Memory B cell (primary cell): Measurements from ENCODE around the gene HSPB9.
A peak's percentile ranks its signal among the peaks of the same experiment; 100 is the strongest.

Experiments
- ATAC-seq: fragments of 150-1000 bp; cut with Tn5 transposase; 2 replicates; pipeline ENCODE4 v1.10.0; 2021; ENCODE audit warnings: low read depth, mild to moderate bottlenecking, moderate library complexity
- DNase-seq, 2 donors: peaks; one replicate each; pipeline ENCODE4 v3.0.0; 2022; ENCODE audit warnings: low spot score in 2 of 2
- H3K27ac Mint-ChIP-seq: one replicate; pipeline ENCODE4 v1.8.0; 2022; ENCODE audit warnings: mild to moderate bottlenecking, moderate library complexity, mixed read lengths
- H3K27me3 Mint-ChIP-seq: one replicate; pipeline ENCODE4 v1.8.0; 2022; ENCODE audit warnings: mixed read lengths
- H3K36me3 Mint-ChIP-seq: one replicate; pipeline ENCODE4 v1.8.0; 2022; ENCODE audit warnings: mild to moderate bottlenecking, mixed read lengths
- H3K4me1 Mint-ChIP-seq: one replicate; pipeline ENCODE4 v1.8.0; 2022; ENCODE audit warnings: mixed read lengths
- H3K4me3 Mint-ChIP-seq: one replicate; pipeline ENCODE4 v1.8.0; 2022; ENCODE audit warnings: mild to moderate bottlenecking, moderate library complexity, mixed read lengths
- H3K9me3 Mint-ChIP-seq: one replicate; pipeline ENCODE4 v1.8.0; 2022; ENCODE audit warnings: mixed read lengths

The HSPB9 gene

DNA sequence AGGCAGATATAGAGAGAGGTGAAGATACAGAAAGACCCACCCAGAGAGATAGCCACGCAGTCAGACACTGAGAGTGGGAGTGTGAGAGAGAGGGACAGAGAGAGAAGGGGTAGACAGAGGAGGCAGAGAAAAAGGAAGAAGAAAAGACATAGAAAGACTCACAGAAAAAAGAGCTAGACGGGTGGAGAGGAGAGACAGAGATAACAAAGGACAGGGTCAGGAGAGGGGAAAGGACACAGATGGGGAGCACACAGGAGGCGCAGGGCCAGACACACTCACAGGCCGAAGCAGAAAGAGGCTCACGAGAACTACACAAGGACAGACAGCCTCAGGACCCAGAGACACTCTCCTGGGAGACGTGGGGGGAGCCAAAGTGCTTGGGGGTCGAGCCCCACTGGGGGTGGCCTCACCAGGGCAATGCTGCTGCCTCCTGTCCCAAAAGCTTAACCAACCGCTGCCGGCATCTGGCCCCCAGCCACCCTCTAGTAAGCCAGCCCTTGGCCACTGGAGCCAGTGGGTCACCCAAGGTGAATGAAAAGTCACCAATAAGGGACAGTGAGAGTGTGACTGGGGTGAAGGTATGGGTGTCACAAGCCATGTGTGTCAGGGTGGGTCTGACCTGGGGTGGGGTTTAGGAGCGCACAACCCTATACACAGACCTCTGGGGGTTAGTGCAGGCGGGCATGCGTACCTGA lies 28.1 kb upstream of the HSPB9 start:
- Mint-ChIP-seq H3K27ac (no peak overlapping the region), H3K4me1 (peaks cover 7% of the 10 kb centered on the region), H3K9me3 (no peaks in the 10 kb centered on the region), H3K27me3 (peaks cover 6% of the 10 kb centered on the region), H3K36me3 (no peaks in the 10 kb centered on the region), H3K4me3 (no peak overlapping the region)
- DNase-seq (no peak), ATAC-seq (no peak)

DNA sequence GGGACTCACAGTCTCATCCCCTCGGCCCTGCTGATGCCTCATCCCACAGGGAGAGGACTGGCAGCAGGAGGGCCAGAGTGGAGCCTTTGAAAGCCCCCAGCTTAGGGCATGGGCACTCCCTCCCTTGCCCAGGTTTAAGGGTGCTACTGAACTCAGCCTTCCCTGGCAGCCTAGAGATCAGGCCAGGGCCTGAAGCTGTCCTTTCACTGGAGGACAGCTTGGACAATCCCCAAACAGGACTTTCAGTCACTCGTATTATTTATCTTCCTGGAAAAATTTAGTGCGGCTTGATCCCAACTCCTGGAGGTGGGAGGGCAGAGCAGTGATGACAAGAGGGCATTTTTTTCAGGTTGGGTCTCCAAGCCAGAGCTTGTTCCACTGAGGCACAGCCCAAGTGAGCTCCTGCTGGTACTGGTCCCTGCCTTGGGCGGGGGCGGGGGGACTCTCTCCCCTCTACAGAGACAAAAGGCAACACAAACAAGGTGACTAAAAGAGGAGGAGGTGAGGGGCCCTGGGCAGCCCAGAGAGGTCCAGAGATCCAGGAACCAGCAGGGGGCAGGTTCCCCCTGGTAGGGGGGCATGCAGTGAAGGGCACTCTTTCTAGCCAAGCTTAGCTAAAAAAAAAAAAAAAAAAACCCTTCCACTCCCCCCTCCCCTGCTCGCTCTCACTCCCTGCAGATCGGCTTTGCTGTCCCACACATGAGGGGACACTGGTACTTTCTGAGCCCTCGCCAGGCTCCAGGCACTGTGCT lies 26.1 kb upstream of the HSPB9 start:
- H3K4me3 Mint-ChIP-seq: no peak overlapping the region
- H3K27ac Mint-ChIP-seq: no peak overlapping the region
- H3K4me1 Mint-ChIP-seq: peaks cover 9% of the 10 kb centered on the region
- no peak for ATAC-seq
- DNase-seq: no peak
- no peaks in the 10 kb centered on the region for H3K36me3 Mint-ChIP-seq
- H3K27me3 Mint-ChIP-seq: peaks cover 4% of the 10 kb centered on the region
- H3K9me3 Mint-ChIP-seq: no peaks in the 10 kb centered on the region

DNA sequence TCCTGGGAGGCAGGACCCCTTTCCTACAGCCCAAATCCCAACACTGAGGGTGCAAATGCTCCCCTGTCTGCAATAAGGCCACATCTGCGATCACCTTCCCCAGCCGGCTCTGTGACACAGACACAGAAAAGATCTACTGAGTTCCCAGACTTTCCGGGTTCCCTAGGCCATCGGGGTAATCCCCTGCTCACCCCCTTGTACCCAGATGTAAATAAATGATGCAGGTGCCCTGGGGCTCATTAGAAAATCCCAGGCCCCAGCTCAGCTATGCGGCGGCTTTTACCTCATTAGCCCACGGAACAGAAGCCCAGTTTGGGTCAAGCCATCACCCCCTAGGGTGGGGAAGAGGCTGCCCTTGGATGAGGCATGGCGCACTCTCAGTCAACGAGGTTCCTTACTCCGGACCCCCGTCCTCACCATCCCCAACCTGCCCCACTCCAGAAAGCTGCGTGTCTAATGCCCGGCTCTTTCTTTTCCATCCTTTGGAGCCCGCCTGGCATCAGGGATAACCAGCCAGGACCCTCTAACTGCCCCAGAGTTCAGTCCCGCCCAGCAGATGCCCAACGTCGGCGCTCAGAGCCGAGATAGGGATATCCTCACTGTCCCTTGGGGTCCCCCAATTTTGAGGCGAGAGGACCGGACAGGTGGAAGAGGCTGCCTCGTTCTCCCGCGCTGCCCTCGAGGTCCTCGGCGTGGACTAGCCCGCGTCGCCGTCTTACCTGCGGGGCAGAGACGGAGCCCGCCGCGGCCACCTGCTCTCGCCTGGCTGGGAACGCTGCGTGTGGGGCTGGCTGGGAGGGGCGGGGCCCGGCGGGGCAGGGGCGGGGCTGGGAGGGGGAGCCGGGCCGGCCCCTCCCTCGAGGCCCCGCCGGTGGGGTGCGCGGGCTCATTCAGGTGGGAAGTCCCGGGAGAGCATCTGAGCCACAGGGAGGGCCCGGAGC lies 24.6 kb upstream of the HSPB9 start, which contains the start of gene ZNF385C:
Gene ZNF385C, minus strand, starts transcription at position 783 of the 941 bp plus-strand sequence. CDS start 35,417 bp downstream, outside the sequence.
- Mint-ChIP-seq H3K36me3 (no peaks in the 10 kb centered on the region), H3K4me3 (peak within 1 kb of the TSS; percentile 80), H3K27me3 (peaks cover 4% of the 10 kb centered on the region), H3K9me3 (no peaks in the 10 kb centered on the region), H3K4me1 (peaks cover 10% of the 10 kb centered on the region), H3K27ac (peak within 1 kb of the TSS; percentile 84)
- peak in 1 of 2 donors; percentile 47 for DNase-seq
- peak; percentile 79 for ATAC-seq

DNA sequence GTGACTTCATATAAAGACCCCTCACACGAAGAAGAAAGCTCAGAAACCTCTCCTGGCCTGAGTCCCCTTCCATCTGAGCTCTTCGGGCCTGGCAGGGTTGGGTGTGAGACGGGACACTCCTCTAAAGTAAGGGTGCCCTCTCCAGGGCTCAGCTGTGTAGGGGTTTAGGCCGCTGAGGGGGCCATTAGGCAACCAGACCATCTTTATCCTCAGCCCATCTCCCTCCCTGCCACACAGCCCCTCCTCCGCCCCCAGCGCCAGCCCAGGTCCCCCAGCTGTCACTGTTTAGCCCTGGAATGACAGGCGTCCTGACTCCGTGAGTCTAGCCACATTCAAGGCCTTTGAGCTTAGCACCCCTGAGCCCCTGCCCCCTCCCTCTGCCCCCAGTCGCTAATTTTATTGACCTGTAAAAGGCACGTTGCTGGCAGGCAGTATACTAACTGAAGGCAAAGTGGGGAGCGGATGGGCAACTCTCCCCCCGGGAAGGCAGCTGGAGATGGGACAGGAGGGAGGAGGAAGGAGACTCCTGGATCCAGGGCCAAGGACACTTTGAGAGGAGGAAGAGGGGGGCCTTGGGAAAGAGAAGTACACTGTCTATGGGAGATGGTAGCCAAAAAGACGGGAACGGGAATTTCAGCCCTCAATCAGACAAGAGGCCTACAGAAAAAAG lies 23.7 kb upstream of the HSPB9 start:
- H3K9me3 Mint-ChIP-seq: no peaks in the 10 kb centered on the region
- peak overlapping the region; percentile 50 for H3K27ac Mint-ChIP-seq
- peaks cover 4% of the 10 kb centered on the region for H3K27me3 Mint-ChIP-seq
- DNase-seq (no peak), ATAC-seq (peak; percentile 28)
- no peaks in the 10 kb centered on the region for H3K36me3 Mint-ChIP-seq
- H3K4me3 Mint-ChIP-seq: no peak overlapping the region
- H3K4me1 Mint-ChIP-seq: peaks cover 10% of the 10 kb centered on the region

DNA sequence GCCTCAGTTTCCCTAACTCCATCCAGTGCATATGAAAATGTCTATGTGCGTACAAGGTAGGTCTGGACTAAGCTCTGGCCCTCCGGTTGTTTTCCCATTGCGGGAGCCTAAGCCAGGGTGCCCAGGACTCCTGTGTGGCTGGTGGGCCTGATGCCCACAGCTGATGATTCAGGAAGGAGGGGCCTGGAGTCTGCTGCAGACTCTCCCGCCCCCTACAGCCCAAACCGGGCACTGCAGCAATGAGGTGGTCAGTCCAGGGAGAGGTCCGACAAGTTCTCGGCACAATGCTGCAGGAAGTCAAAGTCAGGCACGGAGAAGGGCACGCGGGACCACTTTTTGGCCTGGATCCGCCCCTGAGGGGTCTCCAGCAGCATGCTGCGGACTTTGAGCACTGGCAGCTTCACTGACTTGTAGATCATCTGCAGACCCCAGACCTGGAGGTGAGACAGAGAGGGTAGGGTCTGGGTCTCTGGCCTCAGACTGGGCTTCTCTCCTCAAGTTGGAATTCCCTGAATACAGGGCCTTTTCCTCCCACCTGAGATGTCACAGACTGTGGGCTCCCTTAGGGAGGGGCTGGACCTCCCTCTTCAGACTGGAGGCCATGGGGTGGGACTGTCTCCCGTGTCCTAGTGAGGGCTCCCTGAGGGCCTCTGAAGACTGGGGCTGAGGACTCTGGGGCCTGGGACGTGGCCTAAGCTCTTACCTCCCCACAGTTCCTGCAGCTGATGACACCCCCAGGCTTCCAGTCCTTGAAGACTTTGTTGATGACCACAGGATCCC lies 20.9 kb upstream of the HSPB9 start:
- DNase-seq: peak; percentile 50 to 61
- no peak overlapping the region for H3K4me3 Mint-ChIP-seq
- ATAC-seq: peak; percentile 40
- no peak overlapping the region for H3K27ac Mint-ChIP-seq
- no peaks in the 10 kb centered on the region for H3K27me3 Mint-ChIP-seq
- peaks cover 14% of the 10 kb centered on the region for H3K4me1 Mint-ChIP-seq
- H3K36me3 Mint-ChIP-seq: no peaks in the 10 kb centered on the region
- H3K9me3 Mint-ChIP-seq: no peaks in the 10 kb centered on the region

DNA sequence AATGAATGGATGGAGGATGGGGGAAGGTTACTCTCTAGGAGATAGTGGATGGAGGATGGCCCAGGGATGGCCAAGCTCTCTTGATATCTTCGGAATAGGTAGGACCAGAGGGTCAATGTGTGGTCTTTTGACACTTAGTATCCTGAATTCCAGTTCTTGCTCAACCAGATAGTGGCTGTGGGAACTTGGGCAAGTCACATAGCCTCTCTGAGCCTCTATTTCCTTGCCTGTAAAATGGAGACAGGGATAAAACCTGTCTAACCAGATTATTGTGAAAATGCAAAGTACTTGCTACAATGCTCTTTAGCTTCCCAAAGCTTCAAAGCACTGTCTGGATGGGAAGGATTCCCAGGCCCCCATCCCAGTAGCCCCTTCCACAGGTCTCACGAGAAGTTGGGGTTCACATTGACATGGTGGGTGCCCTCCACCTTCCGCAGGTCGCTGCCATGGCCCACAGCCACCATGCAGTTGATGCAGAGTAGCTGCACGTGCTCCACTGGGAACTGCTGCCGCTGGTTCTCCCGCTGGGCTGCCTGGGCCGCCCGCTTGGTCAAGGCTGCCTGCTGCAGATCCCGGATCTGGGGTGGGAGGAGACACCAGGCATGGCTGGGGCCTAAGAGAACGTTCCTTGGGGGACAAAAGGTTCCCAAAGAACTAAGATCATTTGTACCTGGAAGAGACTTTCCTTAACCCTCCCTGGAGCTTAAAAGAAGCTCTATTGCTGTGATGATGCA lies 19.2 kb upstream of the HSPB9 start:
- H3K4me3 Mint-ChIP-seq: no peak overlapping the region
- H3K4me1 Mint-ChIP-seq: peaks cover 12% of the 10 kb centered on the region
- no peak overlapping the region for H3K27ac Mint-ChIP-seq
- ATAC-seq (no peak), DNase-seq (no peak)
- no peaks in the 10 kb centered on the region for H3K9me3 Mint-ChIP-seq
- H3K36me3 Mint-ChIP-seq: no peaks in the 10 kb centered on the region
- no peaks in the 10 kb centered on the region for H3K27me3 Mint-ChIP-seq

DNA sequence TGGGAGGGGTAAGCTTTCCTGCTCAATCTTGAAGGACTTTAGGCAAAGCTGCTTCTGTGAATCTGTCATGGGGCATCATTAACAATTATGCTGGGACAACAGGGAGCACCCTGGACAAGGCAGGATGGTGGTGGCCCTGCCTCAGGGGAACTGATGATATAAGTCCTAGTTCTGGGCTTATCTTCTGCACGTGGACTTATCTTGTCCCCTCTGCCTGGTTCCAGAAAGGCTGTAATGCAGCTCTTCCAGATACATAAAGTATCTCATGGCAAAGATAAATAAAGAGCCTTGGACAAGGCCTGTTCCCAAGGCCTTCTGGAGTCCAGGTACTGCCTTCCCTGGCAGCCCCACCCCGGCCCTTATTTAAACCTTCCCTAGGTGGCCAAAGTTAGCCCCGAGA lies 18.3 kb upstream of the HSPB9 start:
- H3K4me1 Mint-ChIP-seq: peaks cover 14% of the 10 kb centered on the region
- DNase-seq: no peak

DNA sequence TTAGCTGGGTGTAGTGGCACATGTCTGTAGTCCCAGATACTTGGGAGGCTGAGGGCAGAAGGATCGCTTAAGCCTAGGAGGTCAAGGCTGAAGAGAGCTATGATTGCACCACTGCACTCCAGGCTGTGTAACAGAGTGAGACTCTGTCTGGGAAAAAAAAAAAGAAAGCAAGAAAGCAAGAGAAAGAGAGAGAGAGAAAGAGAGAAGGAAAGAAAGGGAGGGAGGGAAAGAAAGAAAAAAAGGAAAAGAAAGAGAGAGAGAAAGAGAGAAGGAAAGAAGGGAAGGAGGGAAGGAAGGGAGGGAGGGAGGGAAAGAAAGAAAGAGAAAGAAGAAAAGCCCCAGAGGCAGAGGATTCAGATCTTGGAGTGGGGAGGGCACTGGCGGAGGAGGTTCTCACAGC lies 16.6 kb upstream of the HSPB9 start:
- Mint-ChIP-seq H3K27ac (no peak overlapping the region), H3K36me3 (peaks cover 7% of the 10 kb centered on the region), H3K9me3 (no peaks in the 10 kb centered on the region), H3K4me1 (peaks cover 22% of the 10 kb centered on the region), H3K27me3 (no peaks in the 10 kb centered on the region), H3K4me3 (peak overlapping the region; percentile 22)
- DNase-seq (no peak), ATAC-seq (no peak)

More for the DNA sequence above, 18.3 kb upstream of the HSPB9 start:
- Mint-ChIP-seq H3K9me3 (no peaks in the 10 kb centered on the region), H3K36me3 (peaks cover 1% of the 10 kb centered on the region), H3K27ac (no peak overlapping the region), H3K27me3 (no peaks in the 10 kb centered on the region), H3K4me3 (no peak overlapping the region)
- ATAC-seq: no peak

DNA sequence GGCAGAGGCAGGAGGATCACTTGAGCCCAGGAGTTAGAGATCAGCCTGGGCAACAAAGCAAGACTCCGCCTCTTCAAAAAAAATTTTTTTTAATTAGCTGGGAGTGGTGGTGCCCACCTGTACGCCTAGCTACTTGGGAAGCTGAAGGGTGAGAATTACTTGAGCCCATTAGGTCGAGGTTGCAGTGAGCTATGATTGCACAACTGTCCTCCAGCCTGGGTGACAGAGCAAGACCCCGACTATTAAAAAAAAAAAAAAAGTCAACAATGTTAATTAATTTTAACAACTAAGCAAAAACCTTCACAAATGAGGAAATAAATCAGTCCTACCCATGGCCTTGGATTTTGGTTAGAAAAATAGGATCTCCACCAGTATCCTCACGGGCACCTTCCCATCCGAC lies 15.5 kb upstream of the HSPB9 start:
- H3K4me3 Mint-ChIP-seq: peak overlapping the region; percentile 50
- ATAC-seq (no peak), DNase-seq (no peak)
- H3K4me1 Mint-ChIP-seq: peaks cover 21% of the 10 kb centered on the region
- H3K27ac Mint-ChIP-seq: no peak overlapping the region
- H3K9me3 Mint-ChIP-seq: no peaks in the 10 kb centered on the region
- peaks cover 7% of the 10 kb centered on the region for H3K36me3 Mint-ChIP-seq
- no peaks in the 10 kb centered on the region for H3K27me3 Mint-ChIP-seq

DNA sequence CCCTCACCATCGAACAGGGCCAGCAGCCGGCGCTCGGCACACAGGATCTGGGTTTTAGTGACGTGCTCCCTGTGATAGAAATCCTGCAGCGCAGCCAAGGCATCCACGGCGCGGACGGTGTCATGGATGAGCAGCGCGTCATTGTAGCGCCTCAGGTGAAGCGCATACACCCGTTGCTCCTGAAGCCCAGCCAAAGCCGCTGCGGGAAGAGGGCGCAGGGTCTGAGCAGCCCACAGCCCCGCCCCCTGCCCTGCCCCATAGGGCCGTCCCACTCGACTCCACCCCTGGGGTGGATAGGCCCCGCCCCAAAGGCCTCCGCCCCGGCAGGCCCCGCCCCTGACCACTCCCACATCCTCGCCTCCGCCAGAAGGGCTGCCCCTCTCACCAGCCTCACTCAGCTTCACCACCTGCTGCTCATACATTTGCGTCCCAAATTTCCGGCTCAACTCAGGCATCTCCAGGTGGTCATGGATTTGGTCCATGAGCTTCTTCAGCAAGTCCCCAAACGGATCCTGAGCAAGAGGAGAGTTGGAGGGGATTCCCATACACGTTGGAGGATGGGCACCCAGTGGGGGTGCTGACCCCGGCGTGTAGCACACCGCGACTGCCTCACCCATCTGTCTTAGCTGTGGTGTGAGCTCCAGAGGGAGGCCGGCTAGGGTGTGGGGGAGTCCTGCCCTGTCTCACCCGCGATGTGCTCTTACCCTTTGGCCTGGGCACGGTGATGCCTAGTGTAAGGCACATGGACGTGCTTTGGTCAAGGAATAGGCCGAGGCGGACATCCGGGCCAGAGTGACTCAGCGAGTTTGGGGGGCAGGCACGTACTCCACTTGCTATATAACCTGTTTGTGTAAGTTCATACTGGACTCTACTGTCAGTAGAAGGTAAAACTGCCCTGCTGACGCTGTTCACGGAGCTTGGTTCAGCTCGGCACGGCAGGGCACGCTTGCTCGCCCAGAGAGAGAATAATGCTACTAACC lies 14.7 kb upstream of the HSPB9 start:
- H3K9me3 Mint-ChIP-seq: no peaks in the 10 kb centered on the region
- ATAC-seq (peak; percentile 84), DNase-seq (peak; percentile 90 to 91)
- H3K27ac Mint-ChIP-seq: no peak overlapping the region
- peaks cover 7% of the 10 kb centered on the region for H3K36me3 Mint-ChIP-seq
- peaks cover 22% of the 10 kb centered on the region for H3K4me1 Mint-ChIP-seq
- H3K27me3 Mint-ChIP-seq: no peaks in the 10 kb centered on the region
- H3K4me3 Mint-ChIP-seq: peak overlapping the region; percentile 50

DNA sequence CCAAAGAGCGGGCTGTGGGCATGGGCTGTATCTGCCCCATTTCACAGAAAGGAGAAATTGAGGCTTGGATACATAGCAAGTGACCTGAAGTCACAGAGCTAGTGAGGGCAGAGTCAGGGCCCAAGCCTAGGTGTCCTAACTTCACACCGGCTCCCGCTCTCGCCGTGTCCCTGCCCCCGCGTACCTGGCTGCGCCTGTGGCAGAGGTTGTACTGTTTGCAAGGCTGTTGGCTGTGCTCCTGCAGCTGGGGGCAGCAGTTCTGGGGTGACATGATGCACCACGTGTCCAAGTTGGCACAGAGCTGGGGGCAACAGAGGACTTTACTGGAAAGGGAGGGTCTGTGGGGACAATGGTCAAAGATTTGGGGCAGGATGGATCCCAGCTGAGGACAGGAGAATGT lies 13.5 kb upstream of the HSPB9 start:
- DNase-seq (no peak), ATAC-seq (no peak)
- H3K36me3 Mint-ChIP-seq: peaks cover 7% of the 10 kb centered on the region
- H3K27me3 Mint-ChIP-seq: no peaks in the 10 kb centered on the region
- H3K4me3 Mint-ChIP-seq: no peak overlapping the region
- no peak overlapping the region for H3K27ac Mint-ChIP-seq
- H3K4me1 Mint-ChIP-seq: peaks cover 25% of the 10 kb centered on the region
- no peaks in the 10 kb centered on the region for H3K9me3 Mint-ChIP-seq
